Esophagus mucosa (tissue), 1 donor: ENCODE data around the gene TMOD2. TPM values are rescaled to one million over a fixed set of nuclear protein-coding genes. Genes with fewer than 3 reads are reported as not detected.

Source experiments
- ATAC-seq: fragments of 200-7000 bp; cut with Tn5 transposase; one replicate; pipeline ENCODE4 v1.9.1; 2020
- total RNA-seq: library from RNA; stranded (reverse); gene quantifications from one replicate; pipeline ENCODE4 v1.2.4, GENCODE V29; 2023
- donor health status: DM: yes; HTN: yes; CAD: no.

The TMOD2 gene
- total RNA-seq, 1 donor from 2014 or later, result 4.1 TPM

DNA sequence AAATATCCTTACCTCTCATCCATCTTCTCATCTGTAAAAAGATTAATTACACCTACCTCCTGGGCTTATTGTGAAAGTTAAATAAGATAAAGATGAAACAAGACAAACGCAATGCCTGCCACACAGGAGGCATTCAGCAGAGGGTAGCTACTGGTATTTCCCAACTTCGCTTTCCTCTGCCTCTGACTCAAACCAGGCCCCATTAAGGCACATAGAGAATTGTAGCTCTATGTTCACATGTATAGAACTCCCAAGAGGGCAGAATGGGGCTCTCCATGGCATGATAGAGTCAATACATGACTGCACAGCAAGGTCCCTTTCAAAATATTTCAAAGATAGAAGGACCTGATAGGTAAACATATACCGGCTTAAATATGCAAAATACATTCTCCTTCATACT, 15.3 kb upstream of the TMOD2 start:
- ATAC-seq, result no peak

DNA sequence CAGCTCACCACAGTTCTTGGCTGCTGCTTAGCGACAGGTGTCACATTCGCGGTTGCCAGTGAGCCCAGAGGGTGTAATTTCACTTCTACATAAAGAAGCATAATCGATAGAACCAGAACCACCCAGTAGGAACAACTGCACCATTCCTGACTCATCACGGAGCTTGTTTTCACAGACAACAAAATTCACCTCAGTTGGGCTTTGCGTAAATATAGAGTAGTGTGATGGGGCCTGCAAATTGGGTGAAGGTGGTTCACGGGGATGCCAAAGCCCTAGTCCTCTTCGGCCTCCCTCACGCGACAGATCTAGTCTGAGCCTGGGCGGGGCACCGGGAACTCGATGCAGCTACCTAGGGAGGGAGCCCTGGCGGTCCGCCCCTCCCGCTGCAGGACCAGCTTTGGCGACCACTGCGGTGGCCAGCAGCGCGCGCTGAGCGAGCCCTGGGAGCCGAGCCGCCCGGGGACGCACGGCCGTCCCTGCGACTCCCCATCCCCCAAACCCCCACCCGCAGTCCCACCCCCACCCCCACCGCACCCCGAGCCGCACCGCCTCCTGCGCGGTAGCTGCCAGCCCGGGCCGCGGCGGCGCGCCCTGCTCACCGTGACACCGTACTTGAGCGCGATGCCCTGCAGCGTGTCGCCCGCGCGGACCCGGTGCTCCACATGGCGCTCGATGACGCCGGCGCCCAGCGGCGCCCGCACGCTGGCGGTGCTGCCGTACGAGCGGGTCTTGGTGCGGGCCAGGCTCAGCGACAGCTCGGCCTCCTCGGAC, 14.5 kb upstream of the TMOD2 start:
- ATAC-seq, result peak; percentile 73

DNA sequence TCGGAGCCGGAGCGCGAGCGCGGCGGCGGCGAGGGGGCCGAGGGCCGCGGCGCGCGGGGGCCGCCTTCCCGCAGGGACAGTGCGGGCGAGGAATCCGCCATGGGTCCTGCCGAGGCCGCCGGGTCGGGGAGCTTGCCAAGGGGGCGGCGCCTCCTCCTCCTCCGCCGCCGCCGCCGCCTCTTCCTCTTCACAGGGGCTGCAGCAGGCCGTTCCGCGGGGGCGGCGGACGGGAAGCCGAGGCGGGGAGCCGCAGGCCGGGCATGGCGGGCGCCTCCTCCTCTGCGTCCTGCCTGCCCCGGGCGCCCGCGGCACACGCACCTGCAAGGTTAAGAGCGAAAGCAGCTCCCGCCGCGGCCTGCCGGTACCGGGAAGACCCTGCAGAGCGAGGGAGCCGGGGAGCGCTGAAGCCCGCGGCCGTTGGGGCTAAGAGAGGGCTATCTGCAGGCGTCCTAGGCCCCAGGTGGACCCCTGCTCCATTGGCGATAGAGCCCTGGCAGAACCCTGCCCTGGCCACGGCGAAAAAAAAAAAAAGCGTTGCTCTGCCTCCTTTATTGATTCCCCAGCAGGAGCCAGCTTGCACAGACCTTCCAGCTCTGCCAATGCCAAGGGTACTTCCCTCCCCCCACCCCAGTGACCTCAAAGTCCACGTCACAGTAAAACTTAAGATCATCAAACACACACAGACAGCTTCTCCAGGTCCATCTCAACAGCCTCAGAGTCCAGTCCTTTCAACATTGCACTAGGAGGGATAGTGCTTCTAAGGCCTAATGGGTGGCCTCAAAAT, 13.7 kb upstream of the TMOD2 start, which contains the start of gene LYSMD2:
Gene LYSMD2, minus strand, starts transcription at position 134 of the 784 bp plus-strand sequence. Its CDS starts 33 bp downstream, at position 101.
- ATAC-seq, result peak; percentile 66

DNA sequence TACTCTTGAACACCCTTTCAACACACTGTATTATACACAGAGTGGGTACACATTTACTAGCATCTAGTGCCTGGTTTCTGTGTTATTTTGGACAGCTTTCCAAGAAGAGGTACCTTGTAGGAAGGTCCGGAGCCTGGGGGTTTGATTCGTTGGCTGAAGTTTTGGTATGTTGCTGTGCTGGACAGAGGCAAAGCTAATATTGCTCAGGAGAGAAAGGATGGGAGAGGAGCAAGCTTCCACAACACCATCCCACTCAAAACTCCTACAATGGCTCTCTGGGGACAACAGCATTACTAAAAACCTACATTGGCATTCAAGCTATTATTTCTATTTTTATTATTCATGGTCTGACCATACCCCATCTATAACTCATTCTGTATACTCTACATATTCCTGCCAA, 12.8 kb upstream of the TMOD2 start:
- no peak for ATAC-seq

DNA sequence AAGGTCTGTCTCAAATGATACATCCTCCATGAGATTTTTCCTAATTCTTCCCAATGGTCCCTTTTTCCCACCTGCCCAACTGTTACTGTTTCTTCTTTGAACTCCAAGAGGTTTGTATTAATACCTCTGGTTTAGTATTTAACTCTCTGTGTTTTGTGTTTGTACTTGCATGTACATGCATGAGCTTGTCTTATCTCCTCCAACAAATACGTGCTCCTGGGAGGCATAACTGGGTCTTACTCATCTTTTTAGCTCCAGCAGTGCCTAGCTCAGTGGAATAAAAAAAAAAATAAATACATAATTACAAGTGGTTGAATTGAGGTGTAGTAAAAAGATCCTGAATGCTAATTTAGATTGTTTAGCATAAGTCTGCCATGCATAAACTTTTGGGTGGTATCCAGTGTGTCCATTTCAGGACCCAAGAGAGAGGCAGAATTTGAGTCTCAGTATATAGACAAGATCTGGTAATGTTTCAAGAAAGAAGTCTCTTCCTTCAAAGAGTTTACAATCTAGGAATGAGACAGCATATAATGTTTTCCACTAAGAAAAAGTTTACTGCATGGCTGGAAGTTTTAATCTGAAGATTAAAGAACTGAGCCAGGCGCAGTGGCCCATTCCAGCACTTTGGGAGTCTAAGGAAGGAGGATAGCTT, 12.2 kb upstream of the TMOD2 start:
- ATAC-seq, result peak; percentile 71

DNA sequence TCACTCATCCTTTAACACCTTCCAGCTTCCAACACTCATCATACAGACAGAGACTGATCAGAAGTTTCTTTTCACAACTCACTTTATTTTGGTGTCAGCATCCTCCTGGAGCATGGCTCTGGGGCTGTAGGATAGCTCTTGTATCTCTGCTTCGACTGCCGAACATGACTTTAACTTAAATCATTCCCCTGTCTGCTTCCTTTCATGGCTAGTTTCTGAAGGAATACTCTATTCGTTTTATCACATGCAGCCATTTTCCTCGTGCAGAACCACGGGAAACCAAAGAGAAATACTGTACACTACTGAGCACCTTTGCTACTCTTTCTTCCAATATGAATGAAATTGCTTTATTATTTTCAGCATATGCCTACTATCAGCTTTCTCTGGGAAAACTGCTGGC, 2.1 kb upstream of the TMOD2 start:
- ATAC-seq, result no peak

DNA sequence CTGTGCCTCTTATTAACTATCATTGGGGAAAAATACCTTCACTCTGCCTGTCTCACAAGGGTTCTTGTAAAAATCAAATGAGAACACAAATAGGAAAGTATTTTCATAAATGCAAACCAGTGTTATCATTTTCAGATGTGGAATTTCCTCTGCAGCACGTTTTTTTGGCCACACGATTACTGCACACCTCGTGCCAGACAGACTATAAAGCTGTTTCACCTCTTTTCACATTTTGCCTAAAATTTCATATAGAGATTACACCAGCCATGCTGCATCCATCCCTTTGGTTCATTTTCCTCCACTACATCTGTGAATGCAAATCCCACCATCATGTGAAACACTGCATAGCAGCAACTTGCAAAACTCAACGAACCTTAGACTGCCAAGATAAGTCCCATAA, 1.2 kb upstream of the TMOD2 start:
- no peak for ATAC-seq

DNA sequence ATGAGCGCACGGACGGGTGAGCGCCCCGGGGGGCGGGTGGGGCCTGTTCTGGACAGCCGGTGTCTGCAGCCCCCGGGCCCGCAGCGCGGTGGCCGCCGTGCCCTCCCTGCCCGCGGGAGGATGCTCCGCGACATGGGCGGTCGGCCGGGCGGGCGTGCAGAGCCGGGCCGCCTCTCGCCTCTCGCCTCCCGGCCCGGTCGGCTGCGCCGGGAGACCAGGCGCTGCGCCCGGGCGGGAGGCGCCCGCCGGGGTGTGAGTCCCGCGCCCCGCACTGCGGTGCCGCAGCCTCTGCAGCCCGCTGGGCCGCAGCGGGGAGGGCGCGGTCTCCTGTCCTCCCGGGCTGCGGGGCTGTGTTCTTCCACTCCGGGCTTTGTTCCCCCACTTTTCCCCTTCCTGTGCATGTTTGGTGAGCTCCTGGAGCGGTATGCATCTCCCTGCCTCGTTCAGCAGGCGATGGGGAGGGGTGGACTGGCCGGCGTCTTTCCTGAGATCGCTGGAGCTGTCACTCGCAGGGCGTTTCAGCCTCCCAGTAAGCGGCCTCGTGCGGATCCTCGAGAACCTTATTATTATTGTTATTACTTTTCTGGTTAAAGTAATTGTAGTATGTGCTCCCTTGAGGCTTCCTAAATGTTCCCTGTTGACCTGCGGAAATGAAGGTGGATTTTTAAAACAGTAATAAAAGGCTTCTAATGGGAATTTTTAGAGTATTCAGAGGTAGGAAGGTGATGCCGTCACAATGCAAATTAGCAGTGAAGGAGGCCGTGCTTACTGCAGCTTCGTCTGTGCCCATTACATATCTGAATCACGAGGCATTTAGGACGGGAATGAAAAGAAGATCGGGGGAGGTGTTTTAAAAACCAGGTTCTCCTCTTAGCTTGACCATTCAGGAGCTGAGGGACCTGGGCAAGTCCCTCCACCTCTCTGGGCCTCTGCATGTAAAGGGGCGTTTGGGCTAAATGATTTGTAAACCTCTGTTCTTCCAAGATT, 593 bp downstream of the TMOD2 start:
- peak; percentile 40 for ATAC-seq

DNA sequence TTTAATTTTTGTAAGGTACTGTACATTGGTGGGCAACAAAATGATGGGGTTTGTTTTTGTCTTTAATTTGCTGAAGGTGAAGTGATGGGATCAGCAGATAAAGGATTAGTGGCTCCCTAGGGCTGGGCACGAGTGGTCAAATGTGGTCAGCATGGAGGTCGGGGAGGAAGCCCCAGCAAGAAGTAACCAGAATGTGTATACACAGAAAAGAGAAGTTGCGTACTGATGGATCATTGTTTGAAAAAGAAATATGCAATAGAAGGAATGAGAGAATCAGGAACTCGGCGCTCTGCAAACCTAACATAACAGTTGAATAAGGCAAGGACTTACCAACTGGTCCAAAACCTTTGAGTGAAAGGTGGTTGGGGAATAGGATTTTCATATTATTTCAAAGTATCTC, 1.5 kb downstream of the TMOD2 start:
- no peak for ATAC-seq

DNA sequence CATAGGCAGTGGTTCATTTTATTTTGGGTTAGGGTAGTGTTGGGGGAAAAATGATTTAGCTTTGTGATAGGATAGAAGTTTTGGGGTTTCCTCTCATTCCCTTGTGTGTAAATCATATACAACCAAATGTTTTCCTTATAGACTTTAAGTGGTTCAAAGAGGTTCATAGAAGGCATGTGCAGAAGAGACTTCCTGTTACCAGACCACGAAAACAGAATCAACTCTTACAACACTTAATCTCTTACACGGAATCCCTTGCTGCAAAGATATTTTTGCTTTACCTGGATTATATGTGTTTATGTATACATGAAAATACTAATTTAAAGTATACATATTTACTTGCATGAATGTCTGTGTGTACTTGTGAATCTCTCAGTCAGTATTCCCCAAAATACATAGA, 2.9 kb downstream of the TMOD2 start:
- ATAC-seq, result no peak

DNA sequence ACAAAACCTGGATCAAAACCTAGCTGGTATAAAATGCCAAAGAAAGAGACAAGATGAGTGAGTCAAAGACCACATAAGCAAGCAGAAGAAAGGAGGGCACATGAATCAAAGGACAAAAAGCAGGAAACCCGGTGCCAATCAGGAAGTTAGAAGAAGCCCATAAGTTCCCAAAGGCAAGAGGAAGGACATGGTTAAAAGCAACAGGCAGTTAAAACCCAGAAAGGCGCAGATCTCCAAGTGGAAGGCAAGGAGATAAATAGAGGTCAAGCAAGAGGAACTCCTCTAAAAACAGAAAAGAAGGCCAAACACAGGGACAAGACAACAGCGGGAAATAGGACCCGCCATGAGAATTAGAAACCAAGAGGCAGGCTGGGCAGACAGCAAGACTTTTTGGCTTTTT, 4.4 kb downstream of the TMOD2 start:
- no peak for ATAC-seq

DNA sequence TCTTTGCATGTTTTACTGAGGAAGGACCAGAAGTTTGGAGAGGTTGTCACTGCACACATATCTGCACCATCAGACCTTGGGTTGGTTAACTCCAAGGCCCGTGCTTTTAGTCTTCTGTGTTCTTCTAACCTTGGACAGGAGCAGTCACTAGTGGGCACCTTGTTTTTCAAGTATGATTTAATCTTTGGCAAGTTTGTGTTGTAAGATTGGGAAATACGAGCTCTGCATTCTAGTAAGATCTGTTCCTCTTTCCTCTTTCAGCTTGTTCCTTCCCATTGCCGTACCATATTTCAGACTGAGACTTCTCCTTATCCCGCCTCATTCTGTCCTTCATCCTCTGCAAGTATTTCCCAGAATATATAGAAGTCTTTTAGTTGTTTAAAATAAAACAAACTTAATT, 5.1 kb downstream of the TMOD2 start:
- ATAC-seq, result no peak

DNA sequence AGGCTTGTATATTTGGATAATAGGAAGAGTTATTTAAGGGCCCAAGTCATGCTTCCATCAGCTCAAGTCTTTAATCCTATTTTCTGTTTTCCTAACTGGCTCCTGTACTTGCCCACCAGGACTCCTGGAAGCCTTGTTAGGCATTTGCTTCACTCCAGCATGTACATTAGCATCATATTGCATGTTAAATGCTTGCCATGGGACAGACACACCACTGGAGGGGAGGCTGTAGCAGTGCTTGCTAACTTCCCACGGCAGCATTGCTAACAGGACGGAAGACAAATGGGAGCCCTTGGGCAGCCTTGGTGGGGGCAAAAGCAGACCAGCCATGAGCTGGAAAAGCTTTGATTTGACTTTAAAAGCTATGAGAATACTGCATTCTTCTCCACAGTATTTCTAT, 6.1 kb downstream of the TMOD2 start:
- ATAC-seq, result no peak

DNA sequence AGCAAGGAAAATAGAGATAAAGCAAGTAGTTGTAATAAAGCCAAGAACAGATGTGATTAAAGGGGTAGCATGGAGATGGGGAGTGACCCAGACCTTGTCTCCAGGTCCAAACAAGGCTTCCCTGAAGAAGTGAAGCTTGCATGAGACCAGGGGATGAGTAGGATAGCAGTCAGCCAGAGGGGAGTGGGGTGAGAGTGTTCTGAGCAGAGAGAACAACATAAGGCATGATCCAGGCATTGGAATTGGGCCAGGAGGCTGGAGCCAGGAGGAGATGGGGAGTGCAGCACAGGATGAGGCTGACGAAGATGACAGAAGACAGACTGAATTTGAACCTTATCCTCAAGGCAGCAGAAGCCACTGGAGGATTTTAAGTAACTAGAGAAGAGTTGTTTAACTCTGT, 7.2 kb downstream of the TMOD2 start:
- no peak for ATAC-seq

DNA sequence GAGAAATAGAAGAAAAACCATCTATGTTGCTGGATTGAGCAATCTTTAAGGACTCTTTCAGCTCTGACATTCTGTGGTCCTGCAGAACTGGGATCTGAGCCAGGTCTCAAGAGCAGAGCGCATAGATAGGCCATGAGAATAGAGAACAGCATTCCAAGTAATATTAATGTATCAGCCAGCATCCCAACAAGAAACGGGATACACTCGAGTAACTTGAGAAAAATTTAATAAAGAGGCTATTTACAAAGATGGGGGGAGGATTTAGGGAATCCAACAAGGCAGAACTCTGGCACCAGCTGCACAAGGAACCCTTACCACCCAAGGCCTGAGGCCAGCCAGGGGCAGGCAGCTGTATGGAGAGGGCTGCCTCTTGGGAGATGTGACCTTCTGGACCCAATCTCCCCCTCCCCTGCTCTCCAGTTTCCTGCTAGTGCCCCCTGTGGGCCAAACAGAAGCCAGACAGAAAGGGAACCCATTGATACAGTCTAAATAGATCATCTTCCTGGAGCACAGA, 8.2 kb downstream of the TMOD2 start:
- ATAC-seq, result no peak

DNA sequence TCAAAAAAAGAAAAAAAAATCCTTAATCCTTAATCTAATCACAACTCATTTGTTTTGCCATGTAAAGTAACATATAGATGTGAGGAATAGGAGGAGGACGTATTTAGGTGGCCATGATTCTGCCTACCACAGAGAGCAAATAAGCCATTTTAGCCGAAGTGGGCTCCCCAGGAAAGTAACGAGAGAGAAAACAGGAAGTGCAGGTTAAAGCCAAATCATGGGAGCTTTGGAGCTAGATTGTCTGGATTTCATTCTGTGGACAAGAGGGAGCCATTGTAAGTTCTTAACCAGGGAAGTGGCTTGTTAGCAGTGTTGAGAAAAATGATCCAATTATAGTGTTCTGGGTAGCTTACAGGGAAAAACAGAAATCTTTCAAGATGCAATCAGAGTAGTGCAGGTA, 9.4 kb downstream of the TMOD2 start:
- no peak for ATAC-seq

DNA sequence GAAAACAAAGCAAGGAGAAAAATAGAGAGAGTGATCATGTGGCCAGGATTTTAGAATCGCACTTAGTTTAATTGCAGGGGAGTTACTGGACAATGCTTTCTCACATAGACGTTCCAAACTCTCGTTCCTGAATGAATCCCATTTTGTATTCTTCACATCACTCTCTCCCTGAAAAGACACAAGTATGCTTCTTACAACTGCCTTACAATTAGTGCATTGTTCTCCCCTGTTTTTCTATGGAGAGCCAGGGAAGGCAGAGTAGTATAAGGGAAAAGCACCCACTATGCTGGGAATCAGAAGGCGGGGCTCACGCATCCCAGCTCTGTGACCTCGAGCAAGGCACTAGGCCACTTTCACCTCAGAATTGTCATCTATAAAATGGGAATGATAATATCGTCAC, 14.4 kb downstream of the TMOD2 start:
- ATAC-seq, result no peak

DNA sequence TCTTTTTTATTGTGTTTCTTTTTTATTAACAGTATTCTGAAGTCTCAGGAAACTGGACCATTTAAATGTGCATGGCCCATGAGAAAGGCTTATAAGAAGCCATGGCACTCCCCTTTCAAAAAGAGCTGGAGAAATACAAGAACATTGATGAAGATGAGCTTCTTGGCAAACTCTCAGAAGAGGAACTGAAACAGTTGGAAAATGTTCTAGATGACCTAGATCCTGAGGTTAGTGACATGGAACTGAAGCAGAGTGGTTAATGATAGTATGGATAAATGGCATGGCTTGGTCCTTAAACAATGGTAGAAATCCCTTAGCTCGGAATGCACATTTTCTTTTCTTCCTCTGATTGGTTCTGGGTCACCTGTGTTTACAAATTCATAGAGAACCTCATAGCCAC, 14.9 kb downstream of the TMOD2 start:
- no peak for ATAC-seq

DNA sequence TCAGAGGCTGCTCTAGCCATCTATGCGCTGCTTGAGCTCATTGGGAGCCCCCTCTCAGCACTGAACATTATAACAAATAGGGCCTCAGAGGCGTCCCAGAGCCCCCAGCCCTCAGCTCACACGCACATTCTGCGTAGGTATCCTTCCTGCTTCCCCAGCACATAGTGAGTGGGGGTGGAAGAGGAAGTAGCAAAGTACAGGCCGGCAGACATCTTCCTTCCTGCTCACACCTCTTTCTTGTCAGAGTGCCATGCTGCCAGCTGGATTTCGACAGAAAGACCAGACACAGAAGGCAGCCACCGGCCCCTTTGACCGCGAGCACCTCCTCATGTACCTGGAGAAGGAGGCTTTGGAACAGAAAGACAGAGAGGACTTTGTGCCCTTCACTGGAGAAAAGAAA, 16.6 kb downstream of the TMOD2 start:
- ATAC-seq, result peak; percentile 48

DNA sequence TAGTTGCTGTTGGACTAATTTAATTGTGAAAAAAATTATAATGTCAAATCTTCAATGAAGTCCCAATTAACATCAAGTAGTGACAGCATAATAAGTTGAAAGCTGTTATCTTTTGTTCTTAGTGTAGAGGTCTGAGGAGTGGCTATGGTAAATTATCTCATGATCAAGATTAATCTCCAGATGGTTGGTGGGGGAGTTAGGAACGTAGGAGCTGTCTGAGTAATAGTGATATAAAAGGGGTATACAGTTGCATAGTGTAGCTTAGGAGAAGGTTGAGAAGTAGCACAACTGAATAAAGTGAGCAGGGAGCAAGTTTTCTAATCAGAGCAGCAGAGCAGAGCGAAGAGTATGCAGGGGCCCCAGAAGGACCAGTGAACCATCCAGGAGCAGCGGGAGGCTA, 19.5 kb downstream of the TMOD2 start:
- no peak for ATAC-seq

DNA sequence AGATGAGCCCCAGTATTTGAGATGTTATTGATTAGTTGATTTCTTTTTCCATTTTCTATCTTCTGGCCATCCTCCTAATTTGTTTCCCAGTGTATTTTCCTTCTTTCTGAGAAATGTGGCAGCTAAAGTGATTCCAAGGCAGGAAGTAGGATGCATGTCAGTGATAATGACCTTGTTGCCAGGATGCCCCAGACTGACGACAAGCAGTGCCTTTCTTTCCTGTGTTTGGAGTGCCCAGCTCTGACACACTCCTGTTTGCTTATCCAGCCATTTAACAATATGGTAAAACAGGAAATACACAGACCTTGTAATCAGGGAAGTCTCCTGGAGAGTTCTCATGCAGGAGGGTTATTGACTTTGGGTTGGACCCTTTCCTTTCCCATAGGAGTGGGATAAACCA, 20.4 kb downstream of the TMOD2 start:
- ATAC-seq, result no peak

DNA sequence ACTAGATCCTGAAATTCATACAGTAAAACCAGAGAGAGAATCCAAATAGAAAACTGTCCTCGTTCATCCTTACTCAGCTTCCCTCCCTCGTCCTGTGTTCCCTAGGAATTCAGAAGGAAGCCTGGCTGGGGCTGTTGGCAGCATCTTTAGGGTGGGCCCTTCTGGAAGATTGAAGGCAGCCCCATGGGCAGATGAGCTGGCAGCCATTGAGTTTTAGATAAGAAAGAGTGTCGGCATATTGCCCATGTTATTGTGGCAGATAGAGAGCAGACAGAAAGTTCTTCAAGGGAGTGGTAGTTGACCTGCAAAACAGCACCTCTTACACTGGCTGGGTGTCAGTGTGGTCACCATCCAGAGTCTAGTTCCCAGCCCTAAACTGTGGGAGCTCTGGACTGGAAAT, 23.5 kb downstream of the TMOD2 start:
- no peak for ATAC-seq
